GM23248 (cell line): ENCODE data around the gene GLOD5.

Experiments used
- EZH2 ChIP-seq: fragments of 200-600 bp; sonication (generic); IDR thresholded peaks from 2 replicates; pipeline ENCODE4 v1.6.1; 2018; ENCODE audit warnings: antibody characterized with exemption, mild to moderate bottlenecking; ENCODE audit not compliant: insufficient read depth, poor library complexity, severe bottlenecking
- EZH2phosphoT487 ChIP-seq: fragments of 200-600 bp; sonication (generic); IDR thresholded peaks from 2 replicates; pipeline ENCODE4 v1.6.1; 2018; ENCODE audit warnings: antibody characterized with exemption, moderate library complexity, mild to moderate bottlenecking, low read depth; ENCODE audit not compliant: insufficient read depth

DNA sequence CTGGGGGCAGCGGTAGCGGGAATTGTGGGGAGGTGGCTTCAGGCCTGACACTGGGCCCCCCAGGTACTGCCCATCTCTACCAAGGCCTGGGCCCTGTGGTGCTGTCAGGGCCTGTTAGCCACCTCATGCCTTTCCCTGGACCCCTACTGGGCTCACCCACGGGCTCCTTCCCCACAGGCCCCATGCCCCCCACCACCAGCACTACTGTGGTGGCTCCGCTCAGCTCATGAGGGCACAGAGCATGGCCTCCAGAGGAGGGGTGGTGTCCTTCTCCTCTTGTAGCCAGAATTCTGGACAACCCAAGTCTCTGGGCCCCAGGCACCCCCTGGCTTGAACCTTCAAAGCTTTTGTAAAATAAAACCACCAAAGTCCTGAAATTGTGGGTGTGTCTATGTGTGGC is 32.4 kb downstream of the GLOD5 start:
- no peak for TF ChIP-seq EZH2
- TF ChIP-seq EZH2phosphoT487: no peak
